ENCODE measurements around the gene SPHKAP.

- TF ChIP-seq POLR2A (IDR thresholded peaks at IDR 0.05), result no peak
- no peak for TF ChIP-seq CTCF (IDR thresholded peaks at IDR 0.05)
These were observed 249.1 kb downstream of the SPHKAP start for GRCh38 chr2:227932403-227932802.
